HG03378 (cell line): ENCODE data around the gene ETFA.

Experiments used
- ATAC-seq: cut with Tn5 transposase; IDR thresholded peaks from one replicate; pipeline ENCODE4 v1.9.1; 2021; ENCODE audit warnings: mild to moderate bottlenecking, moderate library complexity; ENCODE audit not compliant: unreplicated experiment

ETFA gene

DNA sequence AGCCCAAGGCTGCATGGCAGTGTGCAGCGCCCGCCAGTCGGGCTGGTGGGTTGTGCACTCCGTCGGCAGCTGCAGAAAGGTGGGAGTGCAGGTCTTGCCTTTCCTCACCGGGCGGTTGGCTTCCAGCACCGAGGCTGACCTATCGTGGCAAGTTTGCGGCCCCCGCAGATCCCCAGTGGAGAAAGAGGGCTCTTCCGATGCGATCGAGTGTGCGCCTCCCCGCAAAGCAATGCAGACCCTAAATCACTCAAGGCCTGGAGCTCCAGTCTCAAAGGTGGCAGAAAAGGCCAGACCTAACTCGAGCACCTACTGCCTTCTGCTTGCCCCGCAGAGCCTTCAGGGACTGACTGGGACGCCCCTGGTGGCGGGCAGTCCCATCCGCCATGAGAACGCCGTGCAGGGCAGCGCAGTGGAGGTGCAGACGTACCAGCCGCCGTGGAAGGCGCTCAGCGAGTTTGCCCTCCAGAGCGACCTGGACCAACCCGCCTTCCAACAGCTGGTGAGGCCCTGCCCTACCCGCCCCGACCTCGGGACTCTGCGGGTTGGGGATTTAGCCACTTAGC is 29.6 kb upstream of the ETFA start:
- no peak for ATAC-seq

DNA sequence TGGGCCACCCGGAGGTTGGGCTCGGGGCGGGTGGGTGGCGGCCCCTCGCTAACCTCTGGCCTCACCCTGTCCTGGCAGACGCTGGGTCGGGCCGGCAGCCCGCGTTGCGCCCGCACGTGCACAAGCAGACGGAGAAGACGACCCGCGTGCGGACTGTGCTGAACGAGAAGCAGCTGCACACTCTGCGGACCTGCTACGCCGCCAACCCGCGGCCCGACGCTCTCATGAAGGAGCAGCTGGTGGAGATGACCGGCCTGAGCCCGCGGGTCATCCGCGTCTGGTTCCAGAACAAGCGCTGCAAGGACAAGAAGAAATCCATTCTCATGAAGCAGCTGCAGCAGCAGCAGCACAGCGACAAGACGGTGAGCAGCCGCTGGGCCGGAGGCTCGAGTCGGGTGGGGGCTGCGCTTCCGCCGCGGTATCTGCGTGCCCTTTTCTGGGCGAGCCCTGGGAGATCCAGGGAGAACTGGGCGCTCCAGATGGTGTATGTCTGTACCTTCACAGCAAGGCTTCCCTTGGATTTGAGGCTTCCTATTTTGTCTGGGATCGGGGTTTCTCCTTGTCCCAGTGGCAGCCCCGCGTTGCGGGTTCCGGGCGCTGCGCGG is 29.0 kb upstream of the ETFA start:
- ATAC-seq, result no peak

GRCh38 chr15:76339305-76340197 is 28.3 kb upstream of the ETFA start:
- no peak for ATAC-seq

GRCh38 chr15:76338486-76339304 is 27.4 kb upstream of the ETFA start:
- no peak for ATAC-seq

GRCh38 chr15:76337696-76338485 is 26.6 kb upstream of the ETFA start:
- ATAC-seq, result no peak

DNA sequence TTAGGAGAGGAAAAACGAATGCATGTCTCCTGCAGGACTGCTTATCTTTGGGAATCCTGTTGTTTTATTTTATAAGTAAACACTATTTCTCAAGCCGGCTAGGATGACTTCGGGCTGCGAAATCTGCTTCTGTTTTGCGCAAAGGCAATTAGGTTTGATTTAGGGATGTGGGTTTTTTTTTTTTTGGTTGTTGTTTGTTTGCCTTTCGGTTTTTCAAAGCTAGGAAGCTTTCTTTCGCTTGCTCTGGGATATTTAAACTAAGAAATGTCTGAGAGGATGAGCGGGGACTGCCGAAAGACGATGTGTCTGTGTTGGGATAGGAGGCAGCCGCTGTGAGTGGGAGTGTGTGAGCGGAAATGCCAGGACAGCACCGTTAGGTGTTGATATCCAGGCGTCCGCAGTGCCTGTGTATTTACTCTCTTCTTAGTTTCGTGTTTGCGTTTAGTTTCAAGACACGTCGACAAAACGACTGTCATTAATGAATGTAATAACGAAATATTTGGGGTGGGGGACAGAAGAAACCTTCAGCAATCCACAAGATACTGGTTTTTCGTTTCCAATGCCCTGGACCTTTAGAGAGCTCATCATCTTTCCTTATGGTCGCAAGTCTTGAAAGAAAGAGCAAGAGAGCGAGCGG is 25.9 kb upstream of the ETFA start:
- no peak for ATAC-seq

DNA sequence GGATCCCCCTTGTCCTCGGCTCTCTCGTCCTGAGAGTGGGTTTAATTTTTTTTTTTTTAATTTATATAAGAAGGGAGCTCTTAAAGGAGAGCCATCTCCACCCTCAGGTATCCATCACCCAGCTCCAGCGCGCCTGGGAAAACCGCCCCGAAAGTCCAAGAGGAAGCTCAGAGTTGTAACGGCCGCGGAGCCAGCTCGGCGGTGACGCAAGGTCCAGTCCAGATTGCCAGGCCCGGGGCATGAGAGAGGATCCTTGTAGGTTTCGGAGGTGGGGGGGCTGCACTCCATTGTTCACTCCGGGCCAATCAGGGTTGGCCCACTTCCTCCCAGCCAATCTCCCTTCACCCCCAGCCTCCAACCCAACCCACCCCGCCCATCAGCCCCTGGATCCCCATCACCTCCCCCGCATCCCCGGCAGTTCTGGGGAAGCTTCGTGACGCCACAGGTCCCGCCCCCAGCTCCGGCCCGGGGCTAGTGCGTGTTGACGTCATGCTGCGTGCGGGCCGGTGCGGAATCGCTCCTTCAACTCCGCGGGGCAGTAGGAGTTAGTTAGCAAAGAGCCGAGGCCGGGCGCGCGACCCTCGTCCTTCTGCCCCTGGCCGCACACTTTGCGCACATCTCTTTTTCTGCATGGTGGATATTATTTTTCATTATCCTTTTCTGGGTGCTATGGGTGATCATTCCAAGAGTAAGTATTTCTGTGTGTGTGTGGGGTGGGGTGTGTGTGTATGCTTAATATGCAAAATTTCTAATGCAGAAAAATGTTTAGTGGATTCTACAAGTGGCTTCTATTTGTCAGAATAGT is 25.2 kb upstream of the ETFA start, which contains the start of gene ISL2:
Gene ISL2 (plus strand): TSS at position 520 of the 805 bp plus-strand sequence. CDS start 111 bp downstream, at position 631.
- no peak for ATAC-seq

DNA sequence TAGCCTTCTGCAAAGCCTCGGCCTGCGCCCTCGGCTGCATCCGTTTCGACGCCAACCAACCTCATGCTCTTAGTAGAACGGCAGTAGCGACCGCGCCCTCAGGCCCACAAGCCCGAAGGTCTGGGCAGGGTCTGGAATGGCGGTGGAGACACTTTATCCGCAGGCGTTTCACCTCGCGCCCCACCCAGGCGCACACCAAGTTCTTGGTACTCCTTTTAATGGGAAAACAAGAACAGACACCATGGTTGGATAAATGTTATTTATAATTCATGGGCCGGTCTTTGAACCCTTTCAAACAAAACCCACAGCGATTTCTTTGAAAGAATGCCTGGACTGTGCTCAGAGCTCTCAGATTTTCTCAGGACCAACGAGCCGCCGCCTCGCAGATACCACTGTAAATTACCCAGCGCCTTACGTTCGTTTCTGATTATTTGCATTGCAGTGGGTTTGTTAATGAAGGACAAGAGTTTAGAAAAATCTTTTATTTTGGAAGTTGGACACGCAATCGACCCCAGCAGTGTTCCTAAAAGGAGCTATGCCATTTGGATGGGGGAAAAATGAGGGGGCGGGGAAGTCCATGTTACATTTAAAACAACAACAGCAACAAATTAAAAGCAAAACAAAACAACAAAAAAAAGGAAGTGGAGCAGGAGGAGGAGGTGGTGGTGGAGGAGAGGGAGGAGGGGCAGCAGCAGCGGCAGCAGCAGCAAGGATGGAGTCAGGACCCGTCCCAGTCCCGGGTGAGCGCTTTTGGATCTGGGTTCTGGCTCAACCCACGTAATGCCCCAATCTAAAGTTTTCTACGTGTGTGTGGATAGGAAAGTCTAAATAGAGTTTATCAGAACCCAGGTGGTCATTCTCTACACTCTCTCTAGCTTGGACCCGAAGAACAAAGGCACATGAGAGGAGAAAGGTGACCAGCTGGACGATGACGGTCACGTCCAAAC is 24.3 kb upstream of the ETFA start:
- no peak for ATAC-seq

GRCh38 chr15:76334438-76335306 is 23.4 kb upstream of the ETFA start:
- no peak for ATAC-seq

DNA sequence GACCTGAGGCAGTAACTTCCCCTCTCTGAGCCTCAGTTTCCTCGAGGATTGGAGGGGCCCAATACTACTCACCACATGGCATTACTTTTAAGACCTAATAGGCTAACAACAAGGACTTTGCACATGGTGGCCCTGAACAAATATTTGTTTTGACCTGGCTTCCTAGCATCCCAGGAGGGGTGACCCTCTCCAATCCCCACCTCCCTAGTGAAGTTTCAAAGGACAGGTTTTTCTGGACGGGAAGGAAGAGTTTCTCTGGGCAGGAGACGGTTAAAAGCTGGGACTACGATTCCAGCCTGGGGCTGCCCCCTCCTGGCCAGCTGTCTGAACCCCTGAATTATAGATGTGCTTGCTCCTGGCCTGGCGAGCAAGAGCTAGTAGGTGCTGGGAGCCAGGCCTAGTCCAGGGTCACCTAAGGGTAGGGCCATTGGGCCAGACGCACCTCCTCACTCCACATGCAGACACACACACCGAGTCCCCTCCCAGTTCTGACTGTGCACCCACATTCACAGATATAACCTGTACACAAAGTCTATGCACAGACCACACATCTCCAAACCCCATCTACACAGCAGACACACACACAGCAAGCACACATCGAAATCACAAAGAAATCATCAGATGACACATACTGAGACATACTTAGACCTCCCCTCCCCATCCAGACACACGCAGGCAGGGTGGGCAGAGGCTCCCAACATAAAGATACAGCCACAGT is 22.6 kb upstream of the ETFA start:
- ATAC-seq, result no peak

DNA sequence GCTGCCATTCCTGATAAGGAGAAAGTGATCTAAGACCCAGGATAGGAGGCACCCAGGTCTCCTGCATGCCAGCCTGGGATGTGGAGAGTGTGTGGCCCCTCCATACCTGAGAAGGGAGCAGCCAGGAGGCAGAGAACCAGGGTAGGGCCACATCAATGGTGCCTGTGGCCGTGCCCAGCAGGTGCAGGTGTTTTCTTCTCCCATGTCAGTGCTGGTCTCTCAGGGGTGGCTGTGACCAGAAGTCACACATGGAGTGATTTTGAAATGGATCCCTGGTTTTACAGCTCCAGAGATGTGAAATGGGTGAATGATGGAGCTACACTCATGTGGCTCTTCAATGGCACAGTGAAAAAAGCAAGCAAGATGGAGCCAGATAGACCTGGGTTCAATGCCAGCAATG is 22.0 kb upstream of the ETFA start:
- no peak for ATAC-seq

DNA sequence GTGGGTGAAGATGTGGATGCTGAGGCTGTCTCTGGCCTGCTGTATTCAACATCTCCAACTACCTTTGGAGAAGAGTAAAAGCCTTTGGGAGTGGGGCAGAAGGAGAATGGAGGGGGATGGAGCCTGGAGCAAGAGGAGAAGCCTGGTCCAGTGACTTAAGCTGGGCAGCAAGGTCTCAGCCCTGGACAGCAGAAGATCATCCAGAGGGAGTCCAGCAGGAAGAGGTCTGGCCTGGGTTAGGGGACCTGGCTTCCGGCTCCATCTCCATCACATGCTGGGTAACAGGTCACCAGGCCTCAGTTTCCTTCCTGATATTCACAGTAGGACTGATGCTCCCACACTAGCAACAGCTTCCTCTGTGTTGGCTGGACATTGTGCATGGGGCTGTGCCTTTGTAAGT is 21.5 kb upstream of the ETFA start:
- no peak for ATAC-seq

- no peak for ATAC-seq
Measured at GRCh38 chr15:76330080-76330680, 18.9 kb upstream of the ETFA start.

GRCh38 chr15:76328958-76329357 is 17.7 kb upstream of the ETFA start:
- no peak for ATAC-seq

- no peak for ATAC-seq
Measured at GRCh38 chr15:76328106-76328696, 16.9 kb upstream of the ETFA start.
